ENCODE results near the gene SLC66A1.
A peak's percentile ranks its signal among the peaks of the same experiment; 100 is the strongest.

SLC66A1 gene

GRCh38 chr1:19340387-19340937 lies 28.3 kb downstream of the SLC66A1 start:
- H3K4me3 ChIP-seq (ENCODE audit: control insufficient read depth, low read depth, low read length) = no peak overlapping the region
- no peak for DNase-seq (ENCODE audit: low read depth)
- TF ChIP-seq CTCF (conservative IDR thresholded peaks at IDR 0.05; ENCODE audit: control insufficient read depth, insufficient read depth, low read depth, low read length) = no peak

- peak; percentile 95 for TF ChIP-seq CTCF (conservative IDR thresholded peaks at IDR 0.05; ENCODE audit: control insufficient read depth, insufficient read depth, low read depth, low read length)
- H3K4me3 ChIP-seq (ENCODE audit: control insufficient read depth, low read depth, low read length) = no peak overlapping the region
- DNase-seq (ENCODE audit: low read depth) = peak; percentile 80
These were observed 29.3 kb downstream of the SLC66A1 start for GRCh38 chr1:19341201-19342061.

- peak; percentile 86 for DNase-seq (ENCODE audit: low read depth)
- H3K4me3 ChIP-seq (ENCODE audit: control insufficient read depth, low read depth, low read length) = no peak overlapping the region
- no peak for TF ChIP-seq CTCF (conservative IDR thresholded peaks at IDR 0.05; ENCODE audit: control insufficient read depth, insufficient read depth, low read depth, low read length)
These were observed 30.1 kb downstream of the SLC66A1 start for GRCh38 chr1:19342062-19342750.

GRCh38 chr1:19342894-19343616 lies 30.9 kb downstream of the SLC66A1 start:
- TF ChIP-seq CTCF (conservative IDR thresholded peaks at IDR 0.05; ENCODE audit: control insufficient read depth, insufficient read depth, low read depth, low read length) = no peak
- peak; percentile 20 for DNase-seq (ENCODE audit: low read depth)
- no peak overlapping the region for H3K4me3 ChIP-seq (ENCODE audit: control insufficient read depth, low read depth, low read length)

- TF ChIP-seq CTCF (conservative IDR thresholded peaks at IDR 0.05; ENCODE audit: control insufficient read depth, insufficient read depth, low read depth, low read length) = no peak
- peak; percentile 22 for DNase-seq (ENCODE audit: low read depth)
- H3K4me3 ChIP-seq (ENCODE audit: control insufficient read depth, low read depth, low read length) = no peak overlapping the region
These were observed 31.7 kb downstream of the SLC66A1 start for GRCh38 chr1:19343617-19344350.

GRCh38 chr1:19344372-19344810 lies 32.3 kb downstream of the SLC66A1 start:
- no peak overlapping the region for H3K4me3 ChIP-seq (ENCODE audit: control insufficient read depth, low read depth, low read length)
- peak; percentile 79 for TF ChIP-seq CTCF (conservative IDR thresholded peaks at IDR 0.05; ENCODE audit: control insufficient read depth, insufficient read depth, low read depth, low read length)
- peak; percentile 50 for DNase-seq (ENCODE audit: low read depth)

All from fibroblast of mammary gland (primary cell).